ENCODE measurements around the gene GSTA2. TPM values are rescaled to one million over a fixed set of nuclear protein-coding genes. Genes with fewer than 3 reads are reported as not detected.
"Not testable (repeated sequence)": the region's sequence is repeated elsewhere in the genome, so short reads cannot be mapped to it uniquely, and the experiment has no call there.

The GSTA2 gene
- total RNA-seq, 1 experiment from 2014 or later: not detected

DNA sequence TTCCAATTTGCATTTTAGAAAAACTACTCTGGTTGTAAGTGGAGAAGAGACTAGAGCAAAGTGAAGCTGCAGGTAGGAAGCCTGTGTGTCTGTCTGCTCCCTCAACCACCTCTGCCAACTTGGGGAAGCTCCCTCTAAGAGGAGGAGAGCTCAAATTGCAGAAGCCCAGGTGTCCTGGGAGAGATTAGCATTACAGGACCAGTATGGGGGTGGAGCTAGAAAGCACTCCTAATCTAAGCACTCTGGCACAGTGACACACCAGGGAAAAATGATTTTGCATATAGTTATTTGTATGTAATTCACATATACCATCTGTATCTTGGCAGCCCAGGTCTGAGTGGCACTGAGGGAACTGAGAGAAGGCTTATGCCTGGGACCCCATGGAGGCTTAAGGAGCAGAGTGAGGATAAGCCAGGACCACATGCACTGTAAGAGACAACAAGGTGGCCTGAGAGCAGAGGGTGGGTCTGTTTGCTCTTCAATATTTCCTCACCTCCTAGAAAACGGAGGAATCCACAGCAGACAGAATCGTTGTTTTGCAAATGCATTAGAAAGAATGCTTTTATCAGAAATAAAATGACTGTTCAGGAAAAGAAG, 13.6 kb downstream of the GSTA2 start:
- BruUV-seq (replicated peaks): no TSS peak
- ChIA-PET CTCF (no interaction called here), POLR2A (no interaction called here)
- no peak overlapping the region for H3K4me3 ChIP-seq (ENCODE audit: low read depth in 2 of 2, low read length in 2 of 2)
- H3K27ac ChIP-seq (ENCODE audit: low read length): no peak overlapping the region
- TF ChIP-seq CTCF (IDR thresholded peaks at IDR 0.05): no peak
- no peak for TF ChIP-seq SIN3A (IDR thresholded peaks at IDR 0.05; ENCODE audit: borderline replicate concordance, insufficient read depth, low read depth, low read length)
- no peak for TF ChIP-seq POLR2AphosphoS5 (IDR thresholded peaks at IDR 0.05; ENCODE audit: low read depth, low read length)
- no peak for TF ChIP-seq TCF7L2 (IDR thresholded peaks at IDR 0.05; ENCODE audit: low read depth, low read length)
- TF ChIP-seq, protein P1, sequence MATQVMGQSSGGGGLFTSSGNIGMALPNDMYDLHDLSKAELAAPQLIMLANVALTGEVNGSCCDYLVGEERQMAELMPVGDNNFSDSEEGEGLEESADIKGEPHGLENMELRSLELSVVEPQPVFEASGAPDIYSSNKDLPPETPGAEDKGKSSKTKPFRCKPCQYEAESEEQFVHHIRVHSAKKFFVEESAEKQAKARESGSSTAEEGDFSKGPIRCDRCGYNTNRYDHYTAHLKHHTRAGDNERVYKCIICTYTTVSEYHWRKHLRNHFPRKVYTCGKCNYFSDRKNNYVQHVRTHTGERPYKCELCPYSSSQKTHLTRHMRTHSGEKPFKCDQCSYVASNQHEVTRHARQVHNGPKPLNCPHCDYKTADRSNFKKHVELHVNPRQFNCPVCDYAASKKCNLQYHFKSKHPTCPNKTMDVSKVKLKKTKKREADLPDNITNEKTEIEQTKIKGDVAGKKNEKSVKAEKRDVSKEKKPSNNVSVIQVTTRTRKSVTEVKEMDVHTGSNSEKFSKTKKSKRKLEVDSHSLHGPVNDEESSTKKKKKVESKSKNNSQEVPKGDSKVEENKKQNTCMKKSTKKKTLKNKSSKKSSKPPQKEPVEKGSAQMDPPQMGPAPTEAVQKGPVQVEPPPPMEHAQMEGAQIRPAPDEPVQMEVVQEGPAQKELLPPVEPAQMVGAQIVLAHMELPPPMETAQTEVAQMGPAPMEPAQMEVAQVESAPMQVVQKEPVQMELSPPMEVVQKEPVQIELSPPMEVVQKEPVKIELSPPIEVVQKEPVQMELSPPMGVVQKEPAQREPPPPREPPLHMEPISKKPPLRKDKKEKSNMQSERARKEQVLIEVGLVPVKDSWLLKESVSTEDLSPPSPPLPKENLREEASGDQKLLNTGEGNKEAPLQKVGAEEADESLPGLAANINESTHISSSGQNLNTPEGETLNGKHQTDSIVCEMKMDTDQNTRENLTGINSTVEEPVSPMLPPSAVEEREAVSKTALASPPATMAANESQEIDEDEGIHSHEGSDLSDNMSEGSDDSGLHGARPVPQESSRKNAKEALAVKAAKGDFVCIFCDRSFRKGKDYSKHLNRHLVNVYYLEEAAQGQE (IDR thresholded peaks at IDR 0.05; ENCODE audit: insufficient read depth in 1 of 2, low read depth in 2 of 2, low read length in 1 of 2): no peak
- DNase-seq (ENCODE audit: low read depth, low spot score) (no peak), ATAC-seq (no peak)
- in situ Hi-C loops (cut with HindIII; ENCODE audit: low pct_unique_long_range_greater_than_20kb, low sequenced_read_pairs): no loop called here
- H3K4me1 ChIP-seq (ENCODE audit: control insufficient read depth, insufficient read depth, low read length): no peaks in the 10 kb centered on the region
- intact Hi-C loops (cut with micrococcal nuclease; ENCODE audit: unreplicated experiment): no loop called here
- no peaks in the 10 kb centered on the region for H3K9me3 ChIP-seq (ENCODE audit: control insufficient read depth, insufficient read depth, low read depth, low read length)
- no peaks in the 10 kb centered on the region for H3K36me3 ChIP-seq (ENCODE audit: control insufficient read depth, insufficient read depth, low read length)
- no peaks in the 10 kb centered on the region for H3K27me3 ChIP-seq (ENCODE audit: control insufficient read depth, insufficient read depth, low read length)

DNA sequence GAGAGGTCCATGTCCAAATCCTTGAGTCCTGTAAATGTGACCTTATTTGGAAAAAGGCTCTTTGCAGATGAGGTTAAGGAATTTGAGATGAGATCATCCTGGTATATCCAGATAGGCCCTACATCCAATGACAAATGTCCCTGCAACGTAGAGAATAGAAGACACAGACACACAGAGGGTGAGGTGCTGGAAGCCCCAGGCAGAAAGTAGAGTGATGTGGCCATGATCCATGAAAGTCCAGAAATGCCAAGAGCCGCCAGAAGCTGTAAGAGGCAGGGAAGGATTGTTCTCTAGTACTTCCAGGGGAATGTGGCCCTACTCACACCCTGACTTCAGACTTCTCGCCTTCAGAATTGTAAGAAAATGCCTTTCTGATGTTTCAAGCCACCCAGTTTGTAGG, 16.0 kb downstream of the GSTA2 start:
- in situ Hi-C loops (cut with HindIII; ENCODE audit: low pct_unique_long_range_greater_than_20kb, low sequenced_read_pairs); H3K9me3 ChIP-seq (ENCODE audit: control insufficient read depth, insufficient read depth, low read depth, low read length); DNase-seq (ENCODE audit: low read depth, low spot score); ATAC-seq; H3K36me3 ChIP-seq (ENCODE audit: control insufficient read depth, insufficient read depth, low read length); H3K27me3 ChIP-seq (ENCODE audit: control insufficient read depth, insufficient read depth, low read length); POLR2A ChIA-PET; CTCF ChIA-PET; H3K27ac ChIP-seq (ENCODE audit: low read length); H3K4me1 ChIP-seq (ENCODE audit: control insufficient read depth, insufficient read depth, low read length); BruUV-seq (replicated peaks); H3K4me3 ChIP-seq (ENCODE audit: low read depth in 2 of 2, low read length in 2 of 2); intact Hi-C loops (cut with micrococcal nuclease; ENCODE audit: unreplicated experiment): not testable (repeated sequence)

DNA sequence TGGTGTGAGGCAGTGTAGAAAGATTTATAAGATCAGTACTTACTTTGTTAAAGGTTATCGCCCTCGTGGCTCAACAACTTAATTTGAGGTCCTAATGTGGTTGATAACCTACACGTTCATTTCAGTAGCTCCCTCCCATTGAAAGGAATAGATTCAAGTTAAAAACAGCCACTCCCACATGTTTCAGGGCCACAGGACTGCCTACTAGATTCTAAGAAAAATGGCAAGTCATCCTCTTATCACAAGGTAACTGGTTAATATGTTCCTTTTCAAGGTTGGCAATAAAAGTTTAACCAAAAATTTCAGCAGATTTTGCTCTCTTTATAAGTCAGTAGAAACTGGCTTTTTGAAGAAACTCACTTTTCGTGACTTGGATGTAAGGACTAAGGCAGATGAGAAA, 17.1 kb downstream of the GSTA2 start:
- BruUV-seq (replicated peaks): no TSS peak
- Histone ChIP-seq H3K4me1 (ENCODE audit: control insufficient read depth, insufficient read depth, low read length) (no peaks in the 10 kb centered on the region), H3K9me3 (ENCODE audit: control insufficient read depth, insufficient read depth, low read depth, low read length) (no peaks in the 10 kb centered on the region), H3K4me3 (ENCODE audit: low read depth in 2 of 2, low read length in 2 of 2) (no peak overlapping the region), H3K36me3 (ENCODE audit: control insufficient read depth, insufficient read depth, low read length) (no peaks in the 10 kb centered on the region), H3K27ac (ENCODE audit: low read length) (no peak overlapping the region), H3K27me3 (ENCODE audit: control insufficient read depth, insufficient read depth, low read length) (no peaks in the 10 kb centered on the region; the same call in 1 of the 2 replicates)
- CTCF ChIA-PET: no interaction called here
- ATAC-seq: no peak
- intact Hi-C loops (cut with micrococcal nuclease; ENCODE audit: unreplicated experiment): no loop called here
- in situ Hi-C loops (cut with HindIII; ENCODE audit: low pct_unique_long_range_greater_than_20kb, low sequenced_read_pairs): no loop called here
- no peak for DNase-seq (ENCODE audit: low read depth, low spot score)
- POLR2A ChIA-PET: no interaction called here
- TF ChIP-seq, protein P1 (IDR thresholded peaks at IDR 0.05; ENCODE audit: insufficient read depth in 1 of 2, low read depth in 2 of 2, low read length in 1 of 2): no peak
- TF ChIP-seq SIN3A (IDR thresholded peaks at IDR 0.05; ENCODE audit: borderline replicate concordance, insufficient read depth, low read depth, low read length): no peak
- TF ChIP-seq CTCF (IDR thresholded peaks at IDR 0.05): no peak
- TF ChIP-seq TCF7L2 (IDR thresholded peaks at IDR 0.05; ENCODE audit: low read depth, low read length): no peak
- TF ChIP-seq POLR2AphosphoS5 (IDR thresholded peaks at IDR 0.05; ENCODE audit: low read depth, low read length): no peak
